Activated CD4-positive, alpha-beta T cell treated with anti-CD3 and anti-CD28 coated beads, Interleukin-2, amount 50 U/mL, for 16 hours (primary cell): ENCODE results near the gene COL20A1.

Source experiments
- DNase-seq: peaks from one replicate; pipeline ENCODE4 v3.0.0-alpha.2; 2020

The COL20A1 gene

GRCh38 chr20:63279931-63280330 lies 13.1 kb upstream of the COL20A1 start:
- no peak for DNase-seq

GRCh38 chr20:63280371-63280770 lies 12.6 kb upstream of the COL20A1 start:
- DNase-seq, result no peak

GRCh38 chr20:63280929-63281545 lies 11.9 kb upstream of the COL20A1 start:
- DNase-seq, result no peak

- no peak for DNase-seq
Measured at GRCh38 chr20:63281742-63282665, 11.0 kb upstream of the COL20A1 start.

GRCh38 chr20:63282946-63283345 lies 10.0 kb upstream of the COL20A1 start:
- DNase-seq, result no peak

GRCh38 chr20:63283397-63284082 lies 9.4 kb upstream of the COL20A1 start:
- DNase-seq, result no peak

- DNase-seq, result no peak
Measured at GRCh38 chr20:63284083-63284440, 8.9 kb upstream of the COL20A1 start.

GRCh38 chr20:63284544-63284949 lies 8.4 kb upstream of the COL20A1 start:
- no peak for DNase-seq

GRCh38 chr20:63284981-63285524 lies 7.9 kb upstream of the COL20A1 start:
- no peak for DNase-seq

- DNase-seq, result no peak
Measured at GRCh38 chr20:63285636-63286615, 7.1 kb upstream of the COL20A1 start.

GRCh38 chr20:63286781-63287696 lies 5.9 kb upstream of the COL20A1 start:
- no peak for DNase-seq

- no peak for DNase-seq
Measured at GRCh38 chr20:63287697-63288580, 5.0 kb upstream of the COL20A1 start.

- no peak for DNase-seq
Measured at GRCh38 chr20:63288581-63289251, 4.3 kb upstream of the COL20A1 start.

GRCh38 chr20:63289311-63290135 lies 3.5 kb upstream of the COL20A1 start:
- DNase-seq, result no peak

- DNase-seq, result no peak
Measured at GRCh38 chr20:63290136-63290676, 2.8 kb upstream of the COL20A1 start.

- DNase-seq, result peak; percentile 63
Measured at GRCh38 chr20:63290677-63291472, 2.1 kb upstream of the COL20A1 start.

GRCh38 chr20:63291811-63292210 lies 1.2 kb upstream of the COL20A1 start:
- DNase-seq, result no peak
